CD4-positive, alpha-beta T cell treated with Interleukin-2 at 100 ng/mL for 4 hours (primary cell): ENCODE results near the gene FN1.

Experiments used
- DNase-seq: peaks from one replicate; pipeline ENCODE4 v3.0.0-alpha.2; 2020; ENCODE audit warnings: low spot score

Gene FN1

GRCh38 chr2:215383652-215384279 lies 52.1 kb downstream of the FN1 start:
- DNase-seq = no peak

GRCh38 chr2:215382480-215382879 lies 53.4 kb downstream of the FN1 start:
- DNase-seq = no peak

DNA sequence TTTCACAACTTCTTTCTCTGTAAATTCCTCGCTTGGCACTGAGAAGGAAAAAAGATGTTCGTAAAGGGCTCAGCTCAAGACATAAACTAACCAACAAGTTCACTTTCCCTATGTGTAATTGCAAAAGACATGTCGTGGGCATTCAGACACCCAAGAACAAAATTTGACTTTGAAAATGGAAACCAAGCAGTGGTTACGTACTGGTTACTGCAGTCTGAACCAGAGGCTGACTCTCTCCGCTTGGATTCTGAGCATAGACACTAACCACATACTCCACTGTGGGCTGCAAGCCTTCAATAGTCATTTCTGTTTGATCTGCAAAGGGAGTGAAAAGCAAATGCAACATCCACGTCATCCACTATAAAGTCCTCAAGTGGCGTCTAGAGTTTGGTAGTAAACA lies 53.9 kb downstream of the FN1 start:
- no peak for DNase-seq

DNA sequence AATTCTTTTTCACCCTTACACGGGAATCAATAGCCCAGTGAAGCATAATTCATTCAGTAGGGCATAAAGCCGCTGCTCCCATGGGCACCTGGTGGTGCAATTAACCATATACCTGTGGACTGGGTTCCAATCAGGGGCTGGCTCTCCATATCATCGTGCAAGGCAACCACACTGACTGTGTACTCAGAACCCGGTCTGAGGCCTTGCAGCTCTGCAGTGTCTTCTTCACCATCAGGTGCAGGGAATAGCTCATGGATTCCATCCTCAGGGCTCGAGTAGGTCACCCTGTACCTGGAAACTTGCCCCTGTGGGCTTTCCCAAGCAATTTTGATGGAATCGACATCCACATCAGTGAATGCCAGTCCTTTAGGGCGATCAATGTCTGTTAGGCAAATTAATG lies 55.2 kb downstream of the FN1 start:
- no peak for DNase-seq

DNA sequence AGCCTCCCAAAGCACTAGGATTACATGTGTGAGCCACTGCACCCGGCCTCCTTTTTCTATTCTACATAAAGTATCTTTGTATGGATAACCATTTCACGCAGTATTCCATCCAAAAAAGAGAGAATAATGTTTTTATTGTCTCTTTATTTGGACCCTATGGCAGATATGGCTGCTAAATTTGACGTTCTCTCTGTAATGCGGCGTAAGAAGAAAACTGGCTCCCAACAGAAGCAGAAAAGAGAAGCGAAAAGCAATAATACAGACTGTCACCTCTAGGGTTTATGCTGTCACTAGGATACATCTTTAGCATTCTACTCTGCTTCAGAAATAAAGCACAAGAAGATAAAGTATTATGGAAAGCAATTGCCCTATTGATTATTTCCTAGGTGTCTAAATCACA lies 55.9 kb downstream of the FN1 start:
- no peak for DNase-seq

DNA sequence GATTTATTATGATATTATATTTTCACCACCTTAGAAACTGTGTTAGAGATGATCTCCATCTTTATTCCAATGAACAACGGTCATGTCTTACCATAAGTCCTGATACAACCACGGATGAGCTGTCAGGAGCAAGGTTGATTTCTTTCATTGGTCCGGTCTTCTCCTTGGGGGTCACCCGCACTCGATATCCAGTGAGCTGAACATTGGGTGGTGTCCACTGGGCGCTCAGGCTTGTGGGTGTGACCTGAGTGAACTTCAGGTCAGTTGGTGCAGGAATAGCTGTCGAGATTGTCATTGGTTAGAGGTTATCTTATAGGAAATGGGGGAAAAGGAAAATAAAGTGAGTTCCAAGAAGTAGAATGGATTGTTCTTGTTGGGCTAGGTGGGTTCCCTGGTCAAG lies 56.8 kb downstream of the FN1 start:
- no peak for DNase-seq

DNA sequence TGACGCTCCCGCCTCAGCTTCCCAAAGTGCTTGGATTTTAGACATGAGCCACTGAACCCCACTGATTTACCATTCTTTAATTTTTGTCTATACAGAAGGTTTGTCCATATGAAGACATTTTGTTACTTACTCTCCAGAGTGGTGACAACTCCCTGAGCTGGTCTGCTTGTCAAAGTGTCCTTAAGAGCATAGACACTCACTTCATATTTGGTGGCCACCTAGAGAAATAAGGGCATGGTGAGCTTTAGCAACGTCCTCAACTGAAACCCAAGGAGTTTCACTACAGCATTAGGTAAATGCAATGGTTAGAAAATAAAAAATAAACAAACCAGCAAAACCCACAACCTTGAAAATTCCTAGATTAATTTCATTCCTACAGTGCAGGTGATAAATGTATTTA lies 57.8 kb downstream of the FN1 start:
- no peak for DNase-seq

- DNase-seq = no peak
Measured at GRCh38 chr2:215377283-215377682, 58.6 kb downstream of the FN1 start.

GRCh38 chr2:215376103-215376780 lies 59.6 kb downstream of the FN1 start:
- DNase-seq = no peak

DNA sequence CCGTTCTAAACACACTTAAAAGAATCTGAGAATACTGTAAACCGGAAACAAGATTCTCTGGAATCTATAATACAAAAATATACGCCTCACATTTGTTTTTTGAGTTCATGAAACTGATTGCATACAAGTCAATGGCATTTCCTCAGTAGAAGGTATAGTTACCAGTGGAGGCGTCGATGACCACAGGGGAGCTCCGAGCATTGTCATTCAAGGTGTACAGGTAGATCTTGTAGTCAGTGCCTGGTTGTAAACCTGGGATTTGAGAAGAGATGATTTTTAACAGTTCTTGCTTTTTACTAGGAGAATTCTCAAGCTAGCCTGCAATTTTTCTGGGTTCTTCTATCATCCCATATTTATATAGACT lies 60.4 kb downstream of the FN1 start:
- no peak for DNase-seq

DNA sequence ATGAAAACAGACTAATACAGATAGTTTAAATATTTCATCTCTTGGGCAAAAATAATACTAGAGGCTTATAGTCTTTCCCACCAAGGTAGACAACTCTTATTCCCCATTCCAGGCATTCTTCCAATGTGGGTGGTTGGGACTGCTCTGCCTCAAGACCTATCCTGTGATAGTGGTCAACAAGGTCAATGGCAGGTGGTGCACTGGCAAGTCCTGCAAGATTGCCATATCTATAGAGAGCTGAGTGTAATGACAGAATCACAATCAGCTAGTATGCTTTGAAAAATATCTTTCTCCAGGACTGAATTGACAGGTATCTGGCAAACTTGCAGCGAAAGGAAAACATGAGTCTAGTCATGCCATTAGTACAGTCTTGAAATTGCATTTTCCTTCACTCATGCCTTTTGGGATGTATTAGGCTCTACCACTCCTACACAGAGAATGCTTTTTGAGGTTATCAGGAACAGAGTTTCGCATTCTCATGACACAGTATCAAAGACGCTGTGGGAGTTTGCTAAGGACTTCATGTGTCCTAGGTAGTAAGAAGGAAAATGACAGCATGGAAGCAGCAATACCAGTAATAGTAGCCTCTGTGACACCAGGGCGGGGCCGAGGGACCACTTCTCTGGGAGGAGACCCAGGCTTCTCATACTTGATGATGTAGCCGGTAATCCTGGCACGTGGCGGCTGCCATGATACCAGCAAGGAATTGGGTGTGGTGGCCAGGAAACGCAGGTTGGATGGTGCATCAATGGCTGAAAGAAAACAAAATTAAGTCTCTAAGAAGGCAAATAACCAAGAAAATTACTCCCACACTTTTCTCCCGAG lies 61.0 kb downstream of the FN1 start:
- DNase-seq = no peak

DNA sequence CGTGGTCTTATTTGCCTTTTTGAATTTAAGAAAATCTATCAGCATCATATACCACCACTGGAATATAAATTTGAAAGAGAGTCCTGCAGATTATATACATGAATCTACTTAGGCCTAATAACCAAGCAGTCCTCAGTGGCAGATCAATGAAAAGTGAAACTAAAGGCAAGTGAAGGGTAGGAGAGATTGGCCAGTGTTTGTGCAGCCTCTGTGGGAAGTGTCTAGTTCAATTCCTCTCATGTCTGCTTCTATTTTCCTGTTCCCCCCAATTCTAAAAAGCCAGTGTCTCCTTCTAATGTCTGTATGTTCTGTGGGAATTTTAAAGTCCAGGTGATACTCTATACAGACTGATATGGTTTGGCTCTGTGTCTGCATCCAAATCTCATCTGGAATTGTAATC lies 61.9 kb downstream of the FN1 start:
- no peak for DNase-seq

- DNase-seq = no peak
Measured at GRCh38 chr2:215372968-215373649, 62.8 kb downstream of the FN1 start.

- no peak for DNase-seq
Measured at GRCh38 chr2:215371915-215372897, 63.7 kb downstream of the FN1 start.

GRCh38 chr2:215370112-215370965 lies 65.5 kb downstream of the FN1 start:
- no peak for DNase-seq

- no peak for DNase-seq
Measured at GRCh38 chr2:215369181-215369760, 66.6 kb downstream of the FN1 start.

DNA sequence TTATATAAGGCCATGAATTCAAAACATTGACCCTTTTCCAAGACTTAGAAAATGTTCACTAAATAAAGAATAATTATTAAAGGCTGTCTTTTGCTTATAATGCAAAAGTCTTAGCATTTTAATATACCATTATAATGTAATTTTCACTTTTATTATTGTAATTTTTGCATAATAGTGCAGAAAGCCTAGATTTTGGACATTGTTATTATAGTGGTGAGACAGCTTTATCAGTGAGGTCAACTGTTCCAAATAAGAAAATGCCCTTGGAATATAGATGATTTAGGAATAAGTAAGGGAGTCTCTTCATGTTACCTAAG lies 67.4 kb downstream of the FN1 start:
- no peak for DNase-seq

- no peak for DNase-seq
Measured at GRCh38 chr2:215367662-215368492, 68.0 kb downstream of the FN1 start.

DNA sequence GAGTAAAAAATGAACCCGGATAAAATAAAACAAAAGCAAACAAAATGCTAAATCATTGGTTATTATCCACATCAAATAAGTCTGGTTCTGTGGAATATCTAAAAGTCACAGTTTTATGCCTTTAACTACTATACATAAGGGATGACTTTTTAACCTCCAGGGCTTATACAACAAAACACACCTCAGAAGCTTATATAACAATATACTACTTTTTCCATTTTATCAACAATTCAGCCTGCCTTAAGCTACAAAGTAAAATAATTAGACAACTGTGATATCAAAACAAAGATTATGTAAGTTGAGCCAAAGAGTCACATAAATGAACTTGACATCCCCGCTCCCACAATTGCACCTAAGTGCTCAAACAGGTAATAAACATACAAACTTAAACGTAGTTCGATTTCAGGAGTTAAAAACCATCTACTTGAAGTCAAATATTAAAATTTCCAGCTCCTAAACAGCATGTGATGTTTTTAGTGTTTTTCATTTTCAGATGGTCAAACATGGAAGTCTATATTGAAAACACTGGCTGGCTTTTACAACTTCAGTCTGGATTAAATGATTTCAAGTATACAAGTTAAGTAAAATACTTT lies 69.3 kb downstream of the FN1 start:
- DNase-seq = no peak
